ENCODE results near the gene SPG7.

SPG7 gene

DNA sequence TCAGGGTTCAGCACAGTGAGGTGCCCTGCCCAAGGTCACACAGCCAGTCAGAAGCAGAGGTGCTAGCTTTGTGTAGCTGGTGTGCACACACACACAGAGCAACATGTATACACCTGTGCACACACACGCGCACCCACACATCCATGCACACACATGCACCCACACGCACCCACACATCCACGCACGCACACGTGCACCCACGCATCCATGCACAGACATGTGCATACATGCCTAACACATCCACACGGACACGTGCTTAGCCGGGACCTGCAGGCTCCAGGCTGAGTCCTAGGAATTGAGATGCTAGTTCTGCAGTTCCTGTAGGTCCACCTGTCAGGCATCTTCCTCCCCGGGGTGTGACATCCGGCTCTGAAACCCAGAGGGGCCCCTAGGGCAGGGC lies 92.2 kb downstream of the SPG7 start:
- TF ChIP-seq NFIC (IDR thresholded peaks at IDR 0.05) = no peak
- TF ChIP-seq TAF1 (IDR thresholded peaks at IDR 0.05; ENCODE audit: low read depth) = no peak

GRCh38 chr16:89600956-89601355 lies 92.8 kb downstream of the SPG7 start:
- no peak for TF ChIP-seq CREB1 (IDR thresholded peaks at IDR 0.05; ENCODE audit: low read depth)
- TF ChIP-seq TEAD4 (IDR thresholded peaks at IDR 0.05) = no peak
- TF ChIP-seq CEBPB (IDR thresholded peaks at IDR 0.05) = no peak
- TF ChIP-seq NFIC (IDR thresholded peaks at IDR 0.05) = no peak
- TF ChIP-seq TAF1 (IDR thresholded peaks at IDR 0.05; ENCODE audit: low read depth) = no peak
- no peak for TF ChIP-seq TCF12 (IDR thresholded peaks at IDR 0.05; ENCODE audit: low read depth)
- TF ChIP-seq USF1 (IDR thresholded peaks at IDR 0.05) = no peak
- TF ChIP-seq RAD21 (IDR thresholded peaks at IDR 0.05; ENCODE audit: low read depth) = no peak
- TF ChIP-seq REST (IDR thresholded peaks at IDR 0.05; ENCODE audit: low read depth) = no peak
- TF ChIP-seq EP300 (IDR thresholded peaks at IDR 0.05; ENCODE audit: borderline replicate concordance) = no peak
- TF ChIP-seq YY1 (IDR thresholded peaks at IDR 0.05; ENCODE audit: low read depth) = no peak
- TF ChIP-seq FOXM1 (IDR thresholded peaks at IDR 0.05; ENCODE audit: borderline replicate concordance, low read depth) = no peak
- TF ChIP-seq EGR1 (IDR thresholded peaks at IDR 0.05) = no peak
- no peak for TF ChIP-seq MAX (IDR thresholded peaks at IDR 0.05)
- TF ChIP-seq ZBTB7A (IDR thresholded peaks at IDR 0.05; ENCODE audit: low read depth) = no peak

DNA sequence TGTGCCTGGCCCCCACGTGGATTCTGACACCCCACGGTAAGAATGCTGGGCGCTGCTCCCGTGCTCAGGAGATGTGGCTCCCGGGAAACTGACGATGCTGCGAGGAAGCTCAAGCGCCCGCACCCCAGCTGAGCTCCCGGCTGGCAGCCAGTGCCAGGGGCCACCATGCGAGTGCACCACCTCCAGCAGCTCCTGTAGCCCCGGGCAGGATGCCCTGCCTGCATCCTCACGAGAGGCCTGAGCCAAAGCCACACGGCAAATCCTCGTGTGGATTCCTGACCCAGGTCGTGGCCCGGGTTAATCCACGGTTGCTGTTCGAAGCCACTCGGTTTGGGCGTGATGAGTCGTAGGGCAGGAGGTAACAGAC lies 93.7 kb downstream of the SPG7 start:
- TF ChIP-seq ZBTB7A (IDR thresholded peaks at IDR 0.05; ENCODE audit: low read depth) (no peak), YY1 (IDR thresholded peaks at IDR 0.05; ENCODE audit: low read depth) (no peak), USF1 (IDR thresholded peaks at IDR 0.05) (no peak), EP300 (IDR thresholded peaks at IDR 0.05; ENCODE audit: borderline replicate concordance) (no peak)

DNA sequence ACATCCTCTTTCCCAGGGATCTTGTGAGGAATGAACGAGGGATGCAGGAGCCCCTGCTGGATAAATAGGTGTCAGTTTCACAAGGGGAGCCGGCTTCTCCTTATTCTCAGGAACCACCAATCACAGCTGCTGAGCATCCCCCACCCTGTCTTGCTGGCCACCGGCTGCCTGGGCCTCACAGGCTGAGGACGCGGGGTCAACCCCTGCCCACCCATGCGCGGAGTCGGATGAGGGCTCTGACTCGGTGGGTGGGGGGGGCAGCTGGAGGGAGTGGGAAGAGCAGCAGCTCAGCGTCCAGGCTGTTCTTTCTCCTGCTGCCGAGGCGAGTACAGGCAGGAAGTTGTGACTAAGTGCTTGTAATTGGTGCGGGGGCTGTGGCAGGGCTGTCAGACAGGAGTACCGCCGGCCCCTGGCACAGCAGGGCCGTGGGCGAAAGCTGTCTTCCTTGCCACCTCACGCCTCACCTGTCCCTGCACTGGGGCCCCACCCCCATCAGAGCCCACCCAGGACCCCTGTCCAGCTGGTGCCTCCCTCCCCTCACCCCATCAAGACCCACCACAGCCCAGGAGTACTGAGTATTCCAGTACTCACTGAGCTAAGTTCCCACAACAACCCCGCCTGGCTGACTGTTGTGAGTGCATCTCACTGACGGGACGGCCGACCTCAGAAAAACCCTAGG lies 94.2 kb downstream of the SPG7 start:
- TF ChIP-seq RAD21 (IDR thresholded peaks at IDR 0.05; ENCODE audit: low read depth) = no peak
- TF ChIP-seq ZBTB7A (IDR thresholded peaks at IDR 0.05; ENCODE audit: low read depth) = 0 out of 2 replicates have a peak, but pooled peaks have one; percentile 60
- peak; percentile 59 for TF ChIP-seq EGR1 (IDR thresholded peaks at IDR 0.05)

- TF ChIP-seq EGR1 (IDR thresholded peaks at IDR 0.05) = no peak
- TF ChIP-seq REST (IDR thresholded peaks at IDR 0.05; ENCODE audit: low read depth) = no peak
- TF ChIP-seq TCF12 (IDR thresholded peaks at IDR 0.05; ENCODE audit: low read depth) = no peak
- no peak for TF ChIP-seq CEBPB (IDR thresholded peaks at IDR 0.05)
- TF ChIP-seq CREB1 (IDR thresholded peaks at IDR 0.05; ENCODE audit: low read depth) = no peak
- no peak for TF ChIP-seq RAD21 (IDR thresholded peaks at IDR 0.05; ENCODE audit: low read depth)
- no peak for TF ChIP-seq TEAD4 (IDR thresholded peaks at IDR 0.05)
Measured at GRCh38 chr16:89602952-89603590, 94.9 kb downstream of the SPG7 start.

DNA sequence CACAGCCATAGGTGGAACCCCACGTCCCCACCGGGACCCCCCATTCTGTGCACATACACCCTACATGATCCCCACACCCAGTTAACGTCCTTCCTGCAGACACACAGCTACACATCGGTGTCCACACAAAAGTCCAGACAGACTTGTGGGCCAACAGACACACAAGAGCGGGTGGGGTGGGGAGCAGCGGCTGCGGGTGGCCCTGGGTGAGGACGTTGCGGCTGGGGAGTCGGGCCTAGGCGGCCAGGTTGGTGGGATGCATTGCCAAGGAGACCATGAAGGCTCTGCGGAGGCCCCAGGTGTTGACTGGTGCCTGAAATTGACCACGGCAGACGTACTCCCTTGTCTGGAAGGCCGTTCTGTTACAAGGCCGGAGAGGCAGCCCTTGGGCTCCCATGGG lies 96.6 kb downstream of the SPG7 start:
- TF ChIP-seq USF1 (IDR thresholded peaks at IDR 0.05) (no peak), TCF12 (IDR thresholded peaks at IDR 0.05; ENCODE audit: low read depth) (no peak), YY1 (IDR thresholded peaks at IDR 0.05; ENCODE audit: low read depth) (no peak), EP300 (IDR thresholded peaks at IDR 0.05; ENCODE audit: borderline replicate concordance) (no peak), MAX (IDR thresholded peaks at IDR 0.05) (no peak), RAD21 (IDR thresholded peaks at IDR 0.05; ENCODE audit: low read depth) (no peak), CEBPB (IDR thresholded peaks at IDR 0.05) (no peak), REST (IDR thresholded peaks at IDR 0.05; ENCODE audit: low read depth) (no peak), FOXM1 (IDR thresholded peaks at IDR 0.05; ENCODE audit: borderline replicate concordance, low read depth) (no peak), EGR1 (IDR thresholded peaks at IDR 0.05) (no peak), CREB1 (IDR thresholded peaks at IDR 0.05; ENCODE audit: low read depth) (no peak), TAF1 (IDR thresholded peaks at IDR 0.05; ENCODE audit: low read depth) (no peak), ZBTB7A (IDR thresholded peaks at IDR 0.05; ENCODE audit: low read depth) (no peak)

All from Ishikawa (cell line).